IMR-90 (cell line): ENCODE results near the gene ELAC1. TPM values are rescaled to one million over a fixed set of nuclear protein-coding genes. Genes with fewer than 3 reads are reported as not detected.
"Not testable (repeated sequence)": the region's sequence is repeated elsewhere in the genome, so short reads cannot be mapped to it uniquely, and the experiment has no call there.

ENCODE experiments used
- ATAC-seq: fragments of 200-7000 bp; cut with Tn5 transposase; 2 replicates; pipeline ENCODE4 v1.9.1; 2020; ENCODE audit warnings: low read depth, mild to moderate bottlenecking, moderate library complexity
- BruUV-seq: library from RNA; stranded (reverse); fragments of 400-500 nt; replicated peaks from 2 replicates; lab custom pipeline; 2021; lab: Mats Ljungman, UMichigan
- CTCF ChIA-PET: fragments of 300-600 bp; formaldehyde crosslinking; extraction: SDS; loops from one replicate; lab custom pipeline; 2021; ENCODE audit warnings: antibody characterized with exemption; lab: Yijun Ruan, JAX
- POLR2A ChIA-PET: fragments of 300-600 bp; sonication (Branson Sonifier 250); formaldehyde crosslinking; loops from one replicate; lab custom pipeline; 2022; ENCODE audit warnings: antibody characterized with exemption; ENCODE audit not compliant: unreplicated experiment; lab: Charles Lee
- DNase-seq: peaks from one replicate; pipeline ENCODE4 v3.0.0; 2013
- H2AFZ ChIP-seq: replicated peaks from 2 replicates; pipeline ENCODE3; 2013; ENCODE audit warnings: low read length, mild to moderate bottlenecking; ENCODE audit not compliant: poor library complexity
- H2AK5ac ChIP-seq: 2 replicates; pipeline ENCODE4 v1.6.1; 2013; ENCODE audit warnings: low read depth, low read length, inconsistent platforms
- H2AK9ac ChIP-seq: replicated peaks from 2 replicates; pipeline ENCODE3; 2013; ENCODE audit warnings: mild to moderate bottlenecking, low read depth, low read length, moderate library complexity; ENCODE audit not compliant: poor library complexity
- H2BK120ac ChIP-seq: 2 replicates; pipeline ENCODE4 v1.6.1; 2013; ENCODE audit warnings: low read depth, low read length, inconsistent platforms
- H2BK15ac ChIP-seq: 3 replicates; pipeline ENCODE4 v1.6.1; 2013; ENCODE audit warnings: low read depth, low read length, inconsistent platforms
- H2BK20ac ChIP-seq: 2 replicates; pipeline ENCODE4 v1.6.1; 2013; ENCODE audit warnings: low read depth, mild to moderate bottlenecking, inconsistent platforms, low read length, moderate library complexity
- H2BK5ac ChIP-seq: 2 replicates; pipeline ENCODE4 v1.6.1; 2013; ENCODE audit warnings: mild to moderate bottlenecking, low read depth, low read length, inconsistent platforms; ENCODE audit not compliant: poor library complexity, severe bottlenecking
- H3K14ac ChIP-seq: replicated peaks from 2 replicates; pipeline ENCODE4 v1.6.1; 2013; ENCODE audit warnings: low read depth, low read length, inconsistent platforms
- H3K18ac ChIP-seq: 2 replicates; pipeline ENCODE4 v1.6.1; 2013; ENCODE audit warnings: low read depth, low read length, control low read depth
- H3K23ac ChIP-seq: 2 replicates; pipeline ENCODE4 v1.6.1; 2013; ENCODE audit warnings: low read depth, low read length, inconsistent platforms
- H3K27ac ChIP-seq: 2 replicates; pipeline ENCODE4 v1.5.1; 2013; ENCODE audit warnings: mild to moderate bottlenecking, control low read depth, low read length; ENCODE audit not compliant: insufficient read depth
- H3K27me3 ChIP-seq: 2 replicates; pipeline ENCODE4 v1.6.1; 2013; ENCODE audit warnings: low read length; ENCODE audit not compliant: control insufficient read depth, insufficient read depth
- H3K36me3 ChIP-seq: 2 replicates; pipeline ENCODE4 v1.6.1; 2013; ENCODE audit warnings: low read length, mixed read lengths; ENCODE audit not compliant: control insufficient read depth, insufficient read depth
- H3K4ac ChIP-seq: 2 replicates; pipeline ENCODE4 v1.6.1; 2013; ENCODE audit warnings: low read depth, low read length, inconsistent platforms
- H3K4me1 ChIP-seq: 2 replicates; pipeline ENCODE4 v1.6.1; 2013; ENCODE audit warnings: low read length, mixed read lengths; ENCODE audit not compliant: control insufficient read depth, insufficient read depth
- H3K4me2 ChIP-seq: 2 replicates; pipeline ENCODE4 v1.6.1; 2013; ENCODE audit warnings: low read depth, mild to moderate bottlenecking, control low read depth, low read length, moderate library complexity
- H3K4me3 ChIP-seq: 2 replicates; pipeline ENCODE4 v1.5.1; 2013; ENCODE audit warnings: low read depth, mild to moderate bottlenecking, control low read depth, low read length, moderate library complexity; ENCODE audit not compliant: insufficient read depth
- H3K56ac ChIP-seq: 2 replicates; pipeline ENCODE4 v1.6.1; 2013; ENCODE audit warnings: low read length, inconsistent platforms; ENCODE audit not compliant: insufficient read depth; ENCODE audit errors: extremely low read depth
- H3K79me1 ChIP-seq, 2 experiments: 2 replicates each; pipeline ENCODE4 v1.6.1; 2013; ENCODE audit warnings: low read length in 2 of 2, inconsistent platforms in 1 of 2, low read depth in 1 of 2
- H3K9ac ChIP-seq: 2 replicates; pipeline ENCODE4 v1.6.1; 2013; ENCODE audit warnings: low read depth, low read length, control low read depth
- H3K9me1 ChIP-seq: 2 replicates; pipeline ENCODE4 v1.6.1; 2013; ENCODE audit warnings: low read length, inconsistent platforms; ENCODE audit not compliant: insufficient read depth
- H3K9me3 ChIP-seq: 2 replicates; pipeline ENCODE4 v1.6.1; 2013; ENCODE audit warnings: low read length; ENCODE audit not compliant: control insufficient read depth, insufficient read depth
- H4K20me1 ChIP-seq: 2 replicates; pipeline ENCODE4 v1.6.1; 2013; ENCODE audit warnings: low read length, inconsistent platforms; ENCODE audit not compliant: insufficient read depth
- H4K5ac ChIP-seq: 2 replicates; pipeline ENCODE4 v1.6.1; 2013; ENCODE audit warnings: mild to moderate bottlenecking, low read depth, low read length, control low read depth
- H4K8ac ChIP-seq, 2 experiments: 2 replicates each; pipeline ENCODE4 v1.6.1; 2013; ENCODE audit warnings: low read depth in 2 of 2, low read length in 2 of 2, control low read depth in 1 of 2, inconsistent platforms in 1 of 2
- H4K91ac ChIP-seq: 2 replicates; pipeline ENCODE4 v1.6.1; 2013; ENCODE audit warnings: low read depth, low read length, inconsistent platforms; ENCODE audit not compliant: insufficient read depth
- POLR2A ChIP-seq: IDR thresholded peaks from 2 replicates; pipeline ENCODE4 v1.6.1; 2012; ENCODE audit warnings: mild to moderate bottlenecking, low read depth, low read length
- RCOR1 ChIP-seq: IDR thresholded peaks from 2 replicates; pipeline ENCODE4 v1.6.1; 2012; ENCODE audit warnings: mild to moderate bottlenecking, low read length, improper control_type of control experiment; ENCODE audit not compliant: insufficient replicate concordance
- WGBS, 2 experiments: methylation state at CpG; one replicate each; pipeline versions ENCODE4 v1.1.5 to v1.1.7; 2013; ENCODE audit warnings: missing lambda C conversion rate in 2 of 2; ENCODE audit not compliant: insufficient read length in 1 of 2; ENCODE audit errors: extremely low coverage in 2 of 2; 5-methylcytosine and 5-hydroxymethylcytosine counted together
- dilution Hi-C: fragments of 300-500 bp; cut with HindIII; formaldehyde crosslinking; loops from one replicate; pipeline ENCODE4 v1.14.3; 2018; ENCODE audit warnings: low sequenced_read_pairs; ENCODE audit not compliant: unreplicated experiment
- in situ Hi-C: fragments of 300-500 bp; cut with MboI; formaldehyde crosslinking; loops from 3 replicates; pipeline ENCODE4 v1.14.3; 2019; ENCODE audit warnings: low sequenced_read_pairs, inconsistent platforms, mixed read lengths
- intact Hi-C: fragments of 100-400 bp; cut with micrococcal nuclease; formaldehyde crosslinking; loops from 2 replicates; pipeline ENCODE4 v1.10.0; 2022
- polyA plus RNA-seq, 3 experiments: library from polyadenylated mRNA; depleted of rRNA; stranded (reverse); fragments of >200 nt; gene quantifications; 2 replicates each; pipeline ENCODE4 v1.2.3, GENCODE V29; 2012; ENCODE audit warnings: low replicate concordance in 1 of 3
- total RNA-seq: library from RNA; depleted of rRNA; stranded (reverse); fragments of >200 nt; gene quantifications from 2 replicates; pipeline ENCODE4 v1.2.3, GENCODE V29; 2012

ELAC1 gene
- total and polyA plus RNA-seq, 2 of the 4 experiments (the other 2 are of a cell fraction) = 5.2 to 8.4 TPM

DNA sequence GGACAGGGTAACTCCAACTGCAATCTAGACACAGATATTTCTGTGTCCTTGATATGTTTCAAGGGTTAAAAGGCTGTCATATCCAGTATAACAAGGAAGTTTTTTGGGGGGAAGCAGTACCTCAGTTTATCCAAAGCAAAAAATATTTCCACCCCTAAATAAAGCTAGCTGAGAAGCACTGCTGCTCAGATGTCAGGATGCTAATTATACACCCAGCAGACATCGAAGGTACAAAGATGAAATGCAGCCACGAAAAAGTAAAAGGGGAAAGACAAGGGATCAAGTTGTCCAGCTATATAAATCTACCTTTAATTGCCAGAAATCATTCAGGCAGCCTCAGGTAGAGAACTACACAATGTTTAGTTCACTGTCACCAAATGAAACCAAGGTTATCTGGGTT, 26.2 kb downstream of the ELAC1 start:
- no peaks in the 10 kb centered on the region for H3K9me1 ChIP-seq
- no peak overlapping the region for H3K4me3 ChIP-seq
- no peak overlapping the region for H4K5ac ChIP-seq
- no peak overlapping the region for H2BK120ac ChIP-seq
- H3K18ac ChIP-seq = no peak overlapping the region
- H4K8ac ChIP-seq = no peak overlapping the region
- no peak overlapping the region for H3K27ac ChIP-seq
- H2BK5ac ChIP-seq = no peak overlapping the region
- no peak overlapping the region for H4K91ac ChIP-seq
- WGBS, 2 experiments = no CpG with 5 or more reads among the region's 2 CpGs
- no peaks in the 10 kb centered on the region for H4K20me1 ChIP-seq
- no TSS peak for BruUV-seq
- H3K4me1 ChIP-seq = no peaks in the 10 kb centered on the region
- dilution Hi-C loops (no loop called here), in situ Hi-C loops (no loop called here), intact Hi-C loops (no loop called here)
- H2AK9ac ChIP-seq = no peak overlapping the region
- H2BK20ac ChIP-seq = no peak overlapping the region
- ATAC-seq = no peak
- POLR2A ChIA-PET = no interaction called here
- no peak overlapping the region for H3K4ac ChIP-seq
- no peak overlapping the region for H3K14ac ChIP-seq
- no peak overlapping the region for H2AFZ ChIP-seq
- no peaks in the 10 kb centered on the region; a peak in 1 of 4 replicates for H3K79me1 ChIP-seq
- H2BK15ac ChIP-seq = no peak overlapping the region
- TF ChIP-seq POLR2A = no peak
- no peak for TF ChIP-seq RCOR1
- H3K4me2 ChIP-seq = no peak overlapping the region
- H3K36me3 ChIP-seq = no peaks in the 10 kb centered on the region
- H3K27me3 ChIP-seq = no peaks in the 10 kb centered on the region
- no peak overlapping the region for H3K9ac ChIP-seq
- no peak for DNase-seq
- H2AK5ac ChIP-seq = no peak overlapping the region
- no peak overlapping the region for H3K23ac ChIP-seq
- no peaks in the 10 kb centered on the region for H3K9me3 ChIP-seq
- CTCF ChIA-PET = no interaction called here
- H3K56ac ChIP-seq = no peak overlapping the region

DNA sequence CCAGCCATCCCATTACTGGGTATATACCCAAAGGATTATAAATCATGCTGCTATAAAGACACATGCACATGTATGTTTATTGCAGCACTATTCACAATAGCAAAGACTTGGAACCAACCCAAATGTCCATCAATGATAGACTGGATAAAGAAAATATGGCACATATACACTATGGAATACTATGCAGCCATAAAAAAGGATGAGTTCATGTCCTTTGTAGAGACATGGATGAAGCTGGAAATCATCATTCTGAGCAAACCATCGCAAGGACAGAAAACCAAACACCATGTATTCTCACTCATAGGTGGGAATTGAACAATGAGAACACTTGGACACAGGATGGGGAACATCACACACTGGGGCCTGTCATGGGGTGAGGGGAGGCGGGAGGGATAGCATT, 35.3 kb downstream of the ELAC1 start:
- H3K27ac ChIP-seq, H4K91ac ChIP-seq, DNase-seq, H3K4me1 ChIP-seq, H3K9me1 ChIP-seq, H4K8ac ChIP-seq, in situ Hi-C loops, H2AK9ac ChIP-seq, intact Hi-C loops, H2BK5ac ChIP-seq, H3K36me3 ChIP-seq, H3K4me2 ChIP-seq, H3K14ac ChIP-seq, dilution Hi-C loops, H3K9ac ChIP-seq, H3K27me3 ChIP-seq, BruUV-seq, H2BK15ac ChIP-seq, POLR2A ChIA-PET, H3K56ac ChIP-seq, H2BK120ac ChIP-seq, ATAC-seq, H2AK5ac ChIP-seq, H2AFZ ChIP-seq, H3K18ac ChIP-seq, CTCF ChIA-PET, H3K4ac ChIP-seq, H3K79me1 ChIP-seq, H3K23ac ChIP-seq, H3K4me3 ChIP-seq, H4K5ac ChIP-seq, H3K9me3 ChIP-seq, H4K20me1 ChIP-seq, H2BK20ac ChIP-seq: not testable (repeated sequence)
- no CpG with 5 or more reads among the region's 2 CpGs for WGBS, 2 experiments
